ENCODE measurements around the gene CLEC3B. TPM values are rescaled to one million over a fixed set of nuclear protein-coding genes. Genes with fewer than 3 reads are reported as not detected.

CLEC3B gene
- total and polyA plus RNA-seq, 3 donors from 2014 or later = 86.6 to 198 (median 88.8) TPM

GRCh38 chr3:45035441-45036301 lies 9.6 kb downstream of the CLEC3B start:
- Histone ChIP-seq H3K4me3 (peak overlapping the region; percentile 0 to 36), H3K36me3 (ENCODE audit: low read depth, missing control alignments) (no peaks in the 10 kb centered on the region), H3K4me1 (peaks cover 26% of the 10 kb centered on the region), H3K27ac (peak overlapping the region; percentile 36 to 70), H3K9me3 (no peaks in the 10 kb centered on the region), H3K27me3 (no peaks in the 10 kb centered on the region)
- intact Hi-C loops (cut with DNase I; ENCODE audit: low total_unique reads) = no loop called here
- no peak for TF ChIP-seq POLR2A (IDR thresholded peaks at IDR 0.05)
- TF ChIP-seq CTCF (IDR thresholded peaks at IDR 0.05) = peak in 1 of 3 experiments; percentile 16
- WGBS, 2 donors = 26 to 32% methylated on average over 32 to 51 of the region's 64 CpGs
- peak; percentile 50 for DNase-seq

- 21 to 35% methylated on average over 11 of the region's 11 CpGs for WGBS, 2 donors
- Histone ChIP-seq H3K4me1 (peaks cover 34% of the 10 kb centered on the region), H3K9me3 (no peaks in the 10 kb centered on the region), H3K27ac (no peak overlapping the region), H3K4me3 (no peak overlapping the region), H3K36me3 (ENCODE audit: low read depth, missing control alignments) (no peaks in the 10 kb centered on the region), H3K27me3 (no peaks in the 10 kb centered on the region)
- TF ChIP-seq CTCF (IDR thresholded peaks at IDR 0.05) = peak; percentile 82 to 93 (median 93)
- no peak for TF ChIP-seq POLR2A (IDR thresholded peaks at IDR 0.05)
- peak; percentile 96 for DNase-seq
- intact Hi-C loops (cut with DNase I; ENCODE audit: low total_unique reads) = no loop called here
These were observed 11.8 kb downstream of the CLEC3B start for GRCh38 chr3:45037720-45038455.

- 61 to 74% methylated on average over 2 of the region's 2 CpGs for WGBS, 2 donors
- Histone ChIP-seq H3K27me3 (no peaks in the 10 kb centered on the region), H3K9me3 (no peaks in the 10 kb centered on the region), H3K27ac (no peak overlapping the region), H3K4me1 (peaks cover 16% of the 10 kb centered on the region), H3K4me3 (no peak overlapping the region), H3K36me3 (ENCODE audit: low read depth, missing control alignments) (no peaks in the 10 kb centered on the region)
- no peak for DNase-seq
- intact Hi-C loops (cut with DNase I; ENCODE audit: low total_unique reads) = loop anchor here (5.0 kb wide), 1 partner anchor 166 kb away; no protein-coding TSS in a partner anchor
- TF ChIP-seq CTCF (IDR thresholded peaks at IDR 0.05) = no peak
- TF ChIP-seq POLR2A (IDR thresholded peaks at IDR 0.05) = no peak
These were observed 15.6 kb downstream of the CLEC3B start for GRCh38 chr3:45041666-45042065.

- WGBS, 2 donors = 71 to 86% methylated on average over 3 of the region's 3 CpGs
- H3K4me3 ChIP-seq = no peak overlapping the region
- TF ChIP-seq POLR2A (IDR thresholded peaks at IDR 0.05) (no peak), CTCF (IDR thresholded peaks at IDR 0.05) (no peak)
- no peaks in the 10 kb centered on the region for H3K36me3 ChIP-seq (ENCODE audit: low read depth, missing control alignments)
- no peak for DNase-seq
- intact Hi-C loops (cut with DNase I; ENCODE audit: low total_unique reads) = loop anchor here (5.0 kb wide), 1 partner anchor 165 kb away; no protein-coding TSS in a partner anchor
- no peaks in the 10 kb centered on the region for H3K9me3 ChIP-seq
- H3K27me3 ChIP-seq = no peaks in the 10 kb centered on the region
- H3K4me1 ChIP-seq = peaks cover 11% of the 10 kb centered on the region
- H3K27ac ChIP-seq = no peak overlapping the region
These were observed 16.1 kb downstream of the CLEC3B start for GRCh38 chr3:45042162-45042561.
